VCaP (cell line): ENCODE results near the gene OR2L3.

Source experiments
- H3K27ac ChIP-seq: fragments of 450-650 bp; 2 replicates; pipeline ENCODE4 v1.5.1; 2017
- TF ChIP-seq, protein P1 (sequence below): fragments of 450-650 bp; conservative IDR thresholded peaks from 2 replicates; pipeline ENCODE4 v1.5.1; 2017; ENCODE audit warnings: mild to moderate bottlenecking, moderate library complexity

The OR2L3 gene, protein sequence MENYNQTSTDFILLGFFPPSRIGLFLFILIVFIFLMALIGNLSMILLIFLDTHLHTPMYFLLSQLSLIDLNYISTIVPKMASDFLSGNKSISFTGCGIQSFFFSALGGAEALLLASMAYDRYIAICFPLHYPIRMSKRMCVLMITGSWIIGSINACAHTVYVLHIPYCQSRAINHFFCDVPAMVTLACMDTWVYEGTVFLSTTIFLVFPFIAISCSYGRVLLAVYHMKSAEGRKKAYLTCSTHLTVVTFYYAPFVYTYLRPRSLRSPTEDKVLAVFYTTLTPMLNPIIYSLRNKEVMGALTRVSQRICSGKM

GRCh38 chr1:248046536-248046935 lies at the start of gene OR2L3:
OR2L3 (plus strand) TSS chr1:248046836; CDS start chr1:248060682, 13,846 bp downstream.
- H3K27ac ChIP-seq = no peak within 1 kb of the TSS

GRCh38 chr1:247998811-247999210 lies 47.8 kb upstream of the OR2L3 start:
- TF ChIP-seq, protein P1, sequence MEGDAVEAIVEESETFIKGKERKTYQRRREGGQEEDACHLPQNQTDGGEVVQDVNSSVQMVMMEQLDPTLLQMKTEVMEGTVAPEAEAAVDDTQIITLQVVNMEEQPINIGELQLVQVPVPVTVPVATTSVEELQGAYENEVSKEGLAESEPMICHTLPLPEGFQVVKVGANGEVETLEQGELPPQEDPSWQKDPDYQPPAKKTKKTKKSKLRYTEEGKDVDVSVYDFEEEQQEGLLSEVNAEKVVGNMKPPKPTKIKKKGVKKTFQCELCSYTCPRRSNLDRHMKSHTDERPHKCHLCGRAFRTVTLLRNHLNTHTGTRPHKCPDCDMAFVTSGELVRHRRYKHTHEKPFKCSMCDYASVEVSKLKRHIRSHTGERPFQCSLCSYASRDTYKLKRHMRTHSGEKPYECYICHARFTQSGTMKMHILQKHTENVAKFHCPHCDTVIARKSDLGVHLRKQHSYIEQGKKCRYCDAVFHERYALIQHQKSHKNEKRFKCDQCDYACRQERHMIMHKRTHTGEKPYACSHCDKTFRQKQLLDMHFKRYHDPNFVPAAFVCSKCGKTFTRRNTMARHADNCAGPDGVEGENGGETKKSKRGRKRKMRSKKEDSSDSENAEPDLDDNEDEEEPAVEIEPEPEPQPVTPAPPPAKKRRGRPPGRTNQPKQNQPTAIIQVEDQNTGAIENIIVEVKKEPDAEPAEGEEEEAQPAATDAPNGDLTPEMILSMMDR = no peak

More at GRCh38 chr1:248046536-248046935, at the start of gene OR2L3:
- TF ChIP-seq, protein P1 = no peak

GRCh38 chr1:248000169-248000568 lies 46.5 kb upstream of the OR2L3 start:
- TF ChIP-seq, protein P1 = no peak
- no peak overlapping the region for H3K27ac ChIP-seq

More at GRCh38 chr1:247998811-247999210, 47.8 kb upstream of the OR2L3 start:
- H3K27ac ChIP-seq = no peak overlapping the region

- TF ChIP-seq, protein P1 = no peak
- H3K27ac ChIP-seq = no peak overlapping the region
Measured at GRCh38 chr1:248007778-248008177, 38.9 kb upstream of the OR2L3 start.

DNA sequence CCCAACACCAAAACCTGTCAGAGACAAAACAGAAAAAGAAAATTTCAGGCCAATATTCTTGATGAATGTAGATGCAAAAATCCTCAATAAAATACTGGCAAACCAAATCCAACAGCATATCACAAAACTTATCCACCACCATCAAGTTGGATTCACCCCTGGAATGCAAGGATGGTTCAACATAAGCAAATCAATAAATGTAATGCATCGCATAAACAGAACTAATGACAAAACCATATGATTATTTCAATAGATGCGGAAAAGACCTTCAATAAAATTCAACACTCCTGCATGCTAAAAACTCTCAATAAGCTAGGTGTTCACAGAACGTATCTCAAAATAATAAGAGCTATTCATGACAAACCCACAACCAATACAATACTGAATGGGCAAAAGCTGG lies 37.0 kb upstream of the OR2L3 start:
- H3K27ac ChIP-seq = no peak overlapping the region
- TF ChIP-seq, protein P1 = no peak

DNA sequence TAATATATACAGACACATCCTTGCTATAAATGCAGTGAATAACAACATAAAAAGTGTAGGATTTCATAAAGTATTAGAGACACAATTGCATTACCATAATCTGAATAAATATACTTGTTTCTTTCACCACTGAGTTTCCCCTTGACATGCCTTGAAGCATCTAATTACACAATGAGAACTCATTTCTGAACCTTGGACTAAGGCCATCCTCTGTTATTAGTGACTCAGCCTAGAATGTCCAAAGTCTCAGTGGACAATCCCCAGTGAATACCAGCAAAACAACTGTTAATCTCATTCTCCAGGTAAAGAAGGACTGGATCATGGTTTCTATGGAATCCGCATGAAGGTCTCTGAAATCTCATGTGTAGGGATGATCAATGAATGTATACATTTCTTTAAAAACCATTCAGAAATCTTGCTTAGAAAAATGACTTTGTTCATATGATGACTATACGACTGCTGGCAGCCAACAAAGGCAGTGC lies 33.4 kb upstream of the OR2L3 start, which contains the start of gene OR2L5:
Gene OR2L5 (plus strand): TSS at position 432 of the 482 bp plus-strand sequence. CDS start 8,288 bp downstream, outside the sequence.
- TF ChIP-seq, protein P1 = no peak
- H3K27ac ChIP-seq = no peak within 1 kb of the TSS

- no peak overlapping the region for H3K27ac ChIP-seq
- TF ChIP-seq, protein P1 = no peak
Measured at GRCh38 chr1:248015803-248016202, 30.8 kb upstream of the OR2L3 start.
